Activated T-helper 1 cell treated with anti-CD3 and anti-CD28 coated beads, Interleukin-12 subunit alpha, Interleukin-12 subunit beta, Interleukin-2, Interleukin-4 antibody, amounts not matched to agents 30 ng/mL and 10 ng/mL and 1 ng/mL, durations not matched to agents 14 hours and 24 hours and 36 hours (primary cell): ENCODE results near the gene ARHGAP31. TPM values are rescaled to one million over a fixed set of nuclear protein-coding genes. Genes with fewer than 3 reads are reported as not detected.
"Not testable (repeated sequence)": the region's sequence is repeated elsewhere in the genome, so short reads cannot be mapped to it uniquely, and the experiment has no call there.

Source experiments
- DNase-seq: peaks from one replicate; pipeline ENCODE4 v3.0.0; 2021; ENCODE audit warnings: low spot score
- H3K27ac Mint-ChIP-seq: one replicate; pipeline ENCODE4 v1.8.0; 2021; ENCODE audit warnings: mild to moderate bottlenecking, mixed read lengths
- H3K27me3 Mint-ChIP-seq: one replicate; pipeline ENCODE4 v1.8.0; 2022; ENCODE audit warnings: mild to moderate bottlenecking, moderate library complexity, mixed read lengths; ENCODE audit not compliant: insufficient read depth
- H3K36me3 Mint-ChIP-seq: one replicate; pipeline ENCODE4 v1.8.0; 2021; ENCODE audit warnings: low read depth, mixed read lengths
- H3K4me1 Mint-ChIP-seq: one replicate; pipeline ENCODE4 v1.8.0; 2021; ENCODE audit warnings: low read depth, mixed read lengths
- H3K4me3 Mint-ChIP-seq: one replicate; pipeline ENCODE4 v1.8.0; 2021; ENCODE audit warnings: mild to moderate bottlenecking, moderate library complexity, mixed read lengths
- H3K9me3 Mint-ChIP-seq: one replicate; pipeline ENCODE4 v1.8.0; 2021; ENCODE audit warnings: mixed read lengths
- intact Hi-C: fragments of 100-400 bp; cut with micrococcal nuclease; formaldehyde crosslinking; loops from one replicate; pipeline ENCODE4 v1.15.1; 2024
- total RNA-seq: library from RNA; stranded (reverse); gene quantifications from 2 replicates; pipeline ENCODE4 v1.2.3, GENCODE V29; 2022

ARHGAP31 gene
- total RNA-seq, 1 donor from 2014 or later = 8.0 TPM

GRCh38 chr3:119297169-119297568, 3.0 kb downstream of the ARHGAP31 start:
- Mint-ChIP-seq H3K4me1 (peaks cover 65% of the 10 kb centered on the region), H3K27ac (no peak overlapping the region), H3K27me3 (peaks cover 32% of the 10 kb centered on the region), H3K4me3 (no peak overlapping the region), H3K36me3 (peaks cover 15% of the 10 kb centered on the region), H3K9me3 (no peaks in the 10 kb centered on the region)
- DNase-seq = no peak
- intact Hi-C loops = loop anchor here (5.0 kb wide), 1 partner anchor 260 kb away; the partner anchor contains the start of gene CD80

- H3K27me3 Mint-ChIP-seq = peaks cover 35% of the 10 kb centered on the region
- no peak overlapping the region for H3K27ac Mint-ChIP-seq
- H3K36me3 Mint-ChIP-seq = peaks cover 23% of the 10 kb centered on the region
- H3K4me1 Mint-ChIP-seq = peaks cover 61% of the 10 kb centered on the region
- DNase-seq = no peak
- intact Hi-C loops = loop anchor here (5.0 kb wide), 1 partner anchor 259 kb away; the partner anchor contains the start of gene CD80
- no peak overlapping the region for H3K4me3 Mint-ChIP-seq
- H3K9me3 Mint-ChIP-seq = no peaks in the 10 kb centered on the region
Observed at GRCh38 chr3:119298565-119298941, 4.4 kb downstream of the ARHGAP31 start.

GRCh38 chr3:119300991-119301391, 6.8 kb downstream of the ARHGAP31 start:
- Mint-ChIP-seq H3K27me3 (peaks cover 36% of the 10 kb centered on the region), H3K36me3 (peaks cover 23% of the 10 kb centered on the region), H3K9me3 (no peaks in the 10 kb centered on the region), H3K4me3 (no peak overlapping the region), H3K4me1 (peaks cover 45% of the 10 kb centered on the region), H3K27ac (no peak overlapping the region)
- intact Hi-C loops = no loop called here
- no peak for DNase-seq

- Mint-ChIP-seq H3K4me1 (peaks cover 40% of the 10 kb centered on the region), H3K27me3 (peaks cover 38% of the 10 kb centered on the region), H3K27ac (no peak overlapping the region), H3K36me3 (peaks cover 23% of the 10 kb centered on the region), H3K4me3 (no peak overlapping the region), H3K9me3 (no peaks in the 10 kb centered on the region)
- no peak for DNase-seq
- intact Hi-C loops = no loop called here
Observed at GRCh38 chr3:119301662-119302061, 7.5 kb downstream of the ARHGAP31 start.

DNA sequence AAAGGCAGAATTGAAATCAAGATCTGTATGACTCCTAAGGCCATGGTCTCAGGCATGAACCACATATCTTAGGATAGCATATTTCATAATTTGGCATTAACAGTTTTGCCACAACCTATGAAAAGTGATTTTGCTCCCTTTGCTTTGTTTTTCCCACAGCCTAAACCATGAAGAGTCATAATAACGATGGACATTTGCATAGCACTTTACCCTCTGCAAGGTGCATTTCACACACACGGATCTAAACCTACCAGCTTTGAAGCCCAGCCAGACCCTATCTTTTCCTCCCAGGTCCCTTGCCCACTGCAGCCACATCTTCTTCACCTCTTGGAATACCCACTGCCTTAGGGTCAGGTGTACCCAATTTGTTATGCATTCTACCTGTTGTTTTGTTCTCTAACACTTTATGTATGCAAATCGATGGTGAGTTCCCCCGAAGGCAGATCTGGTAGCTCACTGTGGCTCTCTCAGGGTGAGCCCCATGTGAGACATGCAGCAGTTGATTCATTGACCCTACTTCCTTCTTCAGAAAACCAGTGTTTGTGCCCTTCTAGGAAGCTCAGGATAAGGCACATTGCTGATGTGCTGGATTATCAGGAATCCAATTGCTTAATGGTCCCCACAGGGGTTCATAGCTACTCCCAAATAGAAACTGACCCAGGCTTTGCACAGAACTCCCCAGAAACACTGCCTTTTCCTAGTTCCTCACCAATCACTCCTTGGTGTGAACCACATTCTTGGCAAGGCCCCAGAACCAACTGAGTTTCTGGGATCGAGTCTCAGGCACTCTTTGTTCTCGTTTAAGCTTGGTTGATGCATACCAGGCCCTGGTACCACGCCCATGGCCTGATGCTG, 8.7 kb downstream of the ARHGAP31 start:
- Mint-ChIP-seq H3K36me3 (peaks cover 16% of the 10 kb centered on the region), H3K27me3 (peaks cover 35% of the 10 kb centered on the region), H3K27ac (no peak overlapping the region), H3K4me1 (peaks cover 27% of the 10 kb centered on the region), H3K4me3 (no peak overlapping the region), H3K9me3 (no peaks in the 10 kb centered on the region)
- intact Hi-C loops = no loop called here
- no peak for DNase-seq

GRCh38 chr3:119304201-119304713, 10.1 kb downstream of the ARHGAP31 start:
- Mint-ChIP-seq H3K4me3 (no peak overlapping the region), H3K27ac (no peak overlapping the region), H3K4me1 (peaks cover 19% of the 10 kb centered on the region), H3K9me3 (no peaks in the 10 kb centered on the region), H3K27me3 (peaks cover 29% of the 10 kb centered on the region), H3K36me3 (peaks cover 10% of the 10 kb centered on the region)
- DNase-seq = no peak
- intact Hi-C loops = no loop called here

- DNase-seq = no peak
- H3K27me3 Mint-ChIP-seq = peaks cover 32% of the 10 kb centered on the region
- intact Hi-C loops = no loop called here
- H3K36me3 Mint-ChIP-seq = peaks cover 10% of the 10 kb centered on the region
- no peak overlapping the region for H3K4me3 Mint-ChIP-seq
- H3K4me1 Mint-ChIP-seq = peaks cover 19% of the 10 kb centered on the region
- no peaks in the 10 kb centered on the region for H3K9me3 Mint-ChIP-seq
- H3K27ac Mint-ChIP-seq = no peak overlapping the region
Observed at GRCh38 chr3:119305286-119305685, 11.1 kb downstream of the ARHGAP31 start.

GRCh38 chr3:119306378-119306777, 12.2 kb downstream of the ARHGAP31 start:
- H3K9me3 Mint-ChIP-seq, H3K4me3 Mint-ChIP-seq, DNase-seq, intact Hi-C loops, H3K27ac Mint-ChIP-seq: not testable (repeated sequence)
- H3K36me3 Mint-ChIP-seq = peaks cover 12% of the 10 kb centered on the region
- H3K4me1 Mint-ChIP-seq = peaks cover 23% of the 10 kb centered on the region
- peaks cover 35% of the 10 kb centered on the region for H3K27me3 Mint-ChIP-seq

DNA sequence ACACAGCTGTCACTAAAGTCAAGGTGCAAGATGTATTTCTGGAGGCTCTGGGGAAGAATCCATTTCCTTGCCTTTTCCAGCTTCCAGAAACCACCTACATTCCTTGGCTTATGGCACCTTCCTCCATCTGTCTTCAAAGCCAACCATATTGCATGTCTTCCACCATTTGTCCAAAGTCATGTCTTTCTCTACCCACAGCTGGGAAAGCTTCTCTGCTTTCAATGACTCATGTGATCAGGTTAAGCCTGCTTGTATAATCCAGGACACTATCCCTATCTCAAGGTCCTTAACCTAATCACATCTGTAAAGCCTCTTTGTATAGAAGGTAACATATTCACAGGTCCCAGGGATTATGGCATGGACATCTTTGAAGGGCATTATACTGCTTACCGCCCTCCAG, 14.2 kb downstream of the ARHGAP31 start:
- Mint-ChIP-seq H3K36me3 (peaks cover 10% of the 10 kb centered on the region), H3K27me3 (peaks cover 32% of the 10 kb centered on the region), H3K4me1 (peaks cover 13% of the 10 kb centered on the region), H3K9me3 (no peaks in the 10 kb centered on the region), H3K4me3 (no peak overlapping the region), H3K27ac (no peak overlapping the region)
- no peak for DNase-seq
- intact Hi-C loops = no loop called here

- Mint-ChIP-seq H3K27me3 (peaks cover 36% of the 10 kb centered on the region), H3K27ac (no peak overlapping the region), H3K4me1 (peaks cover 18% of the 10 kb centered on the region), H3K4me3 (no peak overlapping the region), H3K9me3 (no peaks in the 10 kb centered on the region), H3K36me3 (peaks cover 15% of the 10 kb centered on the region)
- no peak for DNase-seq
- intact Hi-C loops = no loop called here
Observed at GRCh38 chr3:119309591-119309990, 15.4 kb downstream of the ARHGAP31 start.

- Mint-ChIP-seq H3K36me3 (peaks cover 15% of the 10 kb centered on the region), H3K27me3 (peaks cover 36% of the 10 kb centered on the region), H3K27ac (no peak overlapping the region), H3K4me3 (no peak overlapping the region), H3K9me3 (no peaks in the 10 kb centered on the region), H3K4me1 (peaks cover 18% of the 10 kb centered on the region)
- intact Hi-C loops = no loop called here
- DNase-seq = no peak
Observed at GRCh38 chr3:119310071-119310470, 15.9 kb downstream of the ARHGAP31 start.

GRCh38 chr3:119311081-119311925, 17.1 kb downstream of the ARHGAP31 start:
- intact Hi-C loops = no loop called here
- peaks cover 18% of the 10 kb centered on the region for H3K4me1 Mint-ChIP-seq
- no peak overlapping the region for H3K27ac Mint-ChIP-seq
- H3K27me3 Mint-ChIP-seq = peaks cover 32% of the 10 kb centered on the region
- no peaks in the 10 kb centered on the region for H3K9me3 Mint-ChIP-seq
- H3K36me3 Mint-ChIP-seq = peaks cover 15% of the 10 kb centered on the region
- H3K4me3 Mint-ChIP-seq = no peak overlapping the region
- DNase-seq = no peak

GRCh38 chr3:119313461-119313860, 19.3 kb downstream of the ARHGAP31 start:
- H3K4me1 Mint-ChIP-seq = peaks cover 24% of the 10 kb centered on the region
- intact Hi-C loops = no loop called here
- H3K36me3 Mint-ChIP-seq = peaks cover 15% of the 10 kb centered on the region
- no peak overlapping the region for H3K27ac Mint-ChIP-seq
- DNase-seq = no peak
- H3K27me3 Mint-ChIP-seq = peaks cover 35% of the 10 kb centered on the region
- H3K9me3 Mint-ChIP-seq = no peaks in the 10 kb centered on the region
- H3K4me3 Mint-ChIP-seq = no peak overlapping the region
